HEK293T (cell line): Measurements from ENCODE around the gene CLCA4.

Experiments
- ARNT ChIP-seq: fragments of 450-650 bp; IDR thresholded peaks from 2 replicates; pipeline ENCODE4 v1.6.1; 2017; ENCODE audit warnings: mild to moderate bottlenecking
- BHLHE40 ChIP-seq: fragments of 450-650 bp; IDR thresholded peaks from 2 replicates; pipeline ENCODE4 v1.6.1; 2016; ENCODE audit warnings: mild to moderate bottlenecking, moderate library complexity, borderline replicate concordance
- ELF4 ChIP-seq: fragments of 450-650 bp; IDR thresholded peaks from 2 replicates; pipeline ENCODE4 v1.6.1; 2017; ENCODE audit warnings: antibody characterized with exemption
- NFRKB ChIP-seq: fragments of 450-650 bp; IDR thresholded peaks from 2 replicates; pipeline ENCODE4 v1.6.1; 2016; ENCODE audit warnings: mild to moderate bottlenecking, moderate library complexity
- SP1 ChIP-seq: fragments of 450-650 bp; IDR thresholded peaks from 2 replicates; pipeline ENCODE4 v1.6.1; 2017
- ZNF384 ChIP-seq: fragments of 450-650 bp; IDR thresholded peaks from 2 replicates; pipeline ENCODE4 v1.6.1; 2016

DNA sequence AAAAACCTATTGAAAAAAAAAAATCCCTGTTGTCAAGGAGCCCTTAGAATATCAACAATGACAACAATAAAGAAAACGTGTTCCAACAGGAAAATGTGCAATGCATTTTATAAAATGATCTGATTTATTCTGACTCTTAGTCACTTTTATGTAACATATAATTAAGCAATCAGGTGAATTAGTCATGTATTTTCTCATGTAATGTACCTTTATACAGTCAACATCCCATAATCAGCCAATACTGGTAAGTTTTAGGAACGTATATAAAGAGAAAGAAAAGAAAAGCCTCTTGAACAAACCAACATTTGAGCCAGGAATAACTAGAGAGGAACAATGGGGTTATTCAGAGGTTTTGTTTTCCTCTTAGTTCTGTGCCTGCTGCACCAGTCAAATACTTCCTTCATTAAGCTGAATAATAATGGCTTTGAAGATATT is at the start of gene CLCA4:
- no peak for TF ChIP-seq NFRKB
- TF ChIP-seq SP1: no peak
- no peak for TF ChIP-seq ARNT
- TF ChIP-seq ELF4: no peak
- no peak for TF ChIP-seq BHLHE40
- TF ChIP-seq ZNF384: no peak
